Astrocyte of the cerebellum (primary cell): Measurements from ENCODE around the gene RBMS1.

Experiments used
- DNase-seq: peaks from one replicate; pipeline ENCODE4 v3.0.0-alpha.2; 2011; ENCODE audit warnings: low read depth
- H3K4me3 ChIP-seq: 2 replicates; pipeline ENCODE4 v1.5.1; 2011; ENCODE audit warnings: mild to moderate bottlenecking, low read depth, low read length, moderate library complexity
- in situ Hi-C: cut with HindIII; loops from 2 replicates; pipeline ENCODE4 v1.10.0; 2017; ENCODE audit warnings: low sequenced_read_pairs
- TF ChIP-seq, protein P1 (sequence below): IDR thresholded peaks from 2 replicates; pipeline ENCODE4 v1.5.1; 2012; ENCODE audit warnings: low read length, low read depth, moderate library complexity, mild to moderate bottlenecking; ENCODE audit errors: missing control alignments

Gene RBMS1

DNA sequence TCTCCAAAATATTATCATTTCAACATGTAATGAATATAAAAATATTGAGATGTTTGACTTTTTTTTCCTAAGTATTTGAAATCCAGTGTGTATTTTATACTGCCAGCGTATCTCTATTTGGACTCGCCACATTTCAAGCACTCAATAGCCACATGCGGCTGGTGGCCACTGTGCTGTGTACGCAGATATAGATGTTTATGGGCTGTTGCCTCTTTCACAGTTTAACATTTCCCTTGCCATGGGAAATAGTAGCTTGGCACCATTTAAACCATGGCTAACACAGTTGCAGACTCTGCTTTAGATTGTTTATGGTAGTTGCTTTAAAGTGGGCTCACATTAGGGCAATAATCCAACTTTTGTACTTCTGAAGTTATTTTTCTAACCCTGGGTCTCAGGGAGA, 157.0 kb downstream of the RBMS1 start:
- in situ Hi-C loops: no loop called here
- no peak overlapping the region for H3K4me3 ChIP-seq

GRCh38 chr2:160336105-160336504, 157.5 kb downstream of the RBMS1 start:
- in situ Hi-C loops: no loop called here
- no peak for DNase-seq
- TF ChIP-seq, protein P1, sequence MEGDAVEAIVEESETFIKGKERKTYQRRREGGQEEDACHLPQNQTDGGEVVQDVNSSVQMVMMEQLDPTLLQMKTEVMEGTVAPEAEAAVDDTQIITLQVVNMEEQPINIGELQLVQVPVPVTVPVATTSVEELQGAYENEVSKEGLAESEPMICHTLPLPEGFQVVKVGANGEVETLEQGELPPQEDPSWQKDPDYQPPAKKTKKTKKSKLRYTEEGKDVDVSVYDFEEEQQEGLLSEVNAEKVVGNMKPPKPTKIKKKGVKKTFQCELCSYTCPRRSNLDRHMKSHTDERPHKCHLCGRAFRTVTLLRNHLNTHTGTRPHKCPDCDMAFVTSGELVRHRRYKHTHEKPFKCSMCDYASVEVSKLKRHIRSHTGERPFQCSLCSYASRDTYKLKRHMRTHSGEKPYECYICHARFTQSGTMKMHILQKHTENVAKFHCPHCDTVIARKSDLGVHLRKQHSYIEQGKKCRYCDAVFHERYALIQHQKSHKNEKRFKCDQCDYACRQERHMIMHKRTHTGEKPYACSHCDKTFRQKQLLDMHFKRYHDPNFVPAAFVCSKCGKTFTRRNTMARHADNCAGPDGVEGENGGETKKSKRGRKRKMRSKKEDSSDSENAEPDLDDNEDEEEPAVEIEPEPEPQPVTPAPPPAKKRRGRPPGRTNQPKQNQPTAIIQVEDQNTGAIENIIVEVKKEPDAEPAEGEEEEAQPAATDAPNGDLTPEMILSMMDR: no peak
- no peak overlapping the region for H3K4me3 ChIP-seq

More for the DNA sequence above, 157.0 kb downstream of the RBMS1 start:
- TF ChIP-seq, protein P1: no peak
- no peak for DNase-seq

- in situ Hi-C loops: no loop called here
- TF ChIP-seq, protein P1: no peak
- H3K4me3 ChIP-seq: no peak overlapping the region
- DNase-seq: no peak
Measured at GRCh38 chr2:160335441-160335840, 158.2 kb downstream of the RBMS1 start.

- DNase-seq: no peak
- in situ Hi-C loops: no loop called here
- TF ChIP-seq, protein P1: no peak
- H3K4me3 ChIP-seq: no peak overlapping the region
Measured at GRCh38 chr2:160334028-160334741, 159.4 kb downstream of the RBMS1 start.

DNA sequence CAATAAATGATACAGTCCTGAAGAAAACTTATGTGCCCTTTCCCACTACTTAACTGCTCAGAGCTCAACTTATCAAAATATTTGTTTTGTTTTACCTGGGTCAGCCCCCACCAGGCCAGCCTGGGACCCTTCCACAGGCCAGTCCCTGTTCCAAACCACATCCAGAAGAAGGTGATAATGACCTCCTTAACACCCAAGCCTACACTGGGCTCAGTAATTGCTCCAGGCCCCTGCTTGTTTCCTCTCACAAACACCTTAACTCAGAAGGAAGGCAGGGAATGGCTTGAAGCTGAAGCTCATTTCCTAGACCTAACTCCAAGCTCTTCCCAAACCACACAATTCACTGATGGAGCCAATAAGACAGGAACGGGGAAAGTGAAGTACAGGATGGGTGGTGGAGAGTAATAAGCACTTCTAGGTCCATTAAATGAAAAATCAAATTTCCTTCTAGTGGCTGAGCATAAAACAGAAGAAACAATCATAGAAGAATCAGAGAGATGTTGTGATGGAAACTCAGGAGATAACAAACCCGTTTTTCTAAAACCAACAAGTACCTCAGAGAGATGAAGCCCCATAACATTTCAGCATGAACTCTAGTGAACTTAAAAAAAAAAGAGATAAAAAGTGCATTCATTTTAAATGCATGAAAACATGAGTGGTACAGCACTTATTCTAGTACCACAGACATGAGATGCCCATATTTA, 160.1 kb downstream of the RBMS1 start:
- TF ChIP-seq, protein P1: no peak

DNA sequence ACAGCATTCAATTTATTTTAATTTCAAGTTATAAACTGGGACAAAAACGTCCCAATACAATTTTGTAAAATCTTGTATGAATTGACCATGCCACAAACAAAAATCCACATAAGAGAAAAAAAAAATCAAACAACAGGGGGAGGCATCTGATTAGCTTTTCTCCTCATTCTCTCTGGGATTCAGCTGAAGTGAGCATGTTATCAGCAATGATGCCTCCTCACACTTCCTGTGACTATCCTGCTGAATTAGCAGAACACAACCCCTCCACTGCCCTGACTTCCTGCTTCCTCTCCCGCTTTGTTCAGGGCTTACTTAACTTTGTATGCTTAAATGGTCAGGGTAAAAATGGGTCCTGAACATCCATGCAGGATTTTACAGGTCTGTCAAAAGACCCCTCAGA, 161.3 kb downstream of the RBMS1 start:
- TF ChIP-seq, protein P1: no peak
- H3K4me3 ChIP-seq: no peak overlapping the region
- in situ Hi-C loops: no loop called here
- DNase-seq: no peak

More for the DNA sequence above, 160.1 kb downstream of the RBMS1 start:
- no peak overlapping the region for H3K4me3 ChIP-seq
- DNase-seq: no peak
- in situ Hi-C loops: no loop called here
